HG03108 (cell line): Measurements from ENCODE around the gene CUEDC2.

ENCODE experiments used
- ATAC-seq: cut with Tn5 transposase; IDR thresholded peaks from one replicate; pipeline ENCODE4 v1.9.1; 2021; ENCODE audit warnings: moderate library complexity; ENCODE audit not compliant: unreplicated experiment

Gene CUEDC2

DNA sequence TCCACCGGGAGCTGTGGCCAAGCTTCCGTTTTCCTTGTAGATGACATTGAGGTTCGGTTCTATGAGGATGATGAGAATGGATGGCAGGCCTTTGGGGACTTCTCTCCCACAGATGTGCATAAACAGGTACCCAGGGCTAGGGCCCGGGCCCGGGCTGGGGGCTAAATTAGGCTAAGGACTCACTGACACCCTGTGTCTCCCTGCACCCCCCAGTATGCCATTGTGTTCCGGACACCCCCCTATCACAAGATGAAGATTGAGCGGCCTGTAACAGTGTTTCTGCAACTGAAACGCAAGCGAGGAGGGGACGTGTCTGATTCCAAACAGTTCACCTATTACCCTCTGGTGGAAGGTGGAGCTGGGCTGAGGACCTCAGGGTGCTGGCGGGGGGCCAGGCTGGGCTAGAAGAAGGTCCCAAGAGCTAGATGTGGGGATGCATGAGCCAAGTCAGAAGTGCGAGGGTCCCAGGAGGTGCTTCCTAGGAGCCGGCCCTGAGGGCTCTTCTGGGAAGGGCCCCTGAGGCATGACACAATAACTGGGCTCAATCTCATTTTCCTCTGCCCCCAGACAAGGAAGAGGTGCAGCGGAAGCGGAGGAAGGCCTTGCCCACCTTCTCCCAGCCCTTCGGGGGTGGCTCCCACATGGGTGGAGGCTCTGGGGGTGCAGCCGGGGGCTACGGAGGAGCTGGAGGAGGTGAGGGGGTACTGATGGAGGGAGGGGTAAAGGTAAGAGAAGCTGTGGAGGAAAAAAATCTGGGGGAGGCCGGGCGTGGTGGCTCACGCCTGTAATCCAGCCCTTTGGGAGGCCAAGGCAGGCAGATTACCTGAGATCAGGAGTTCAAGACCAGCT is 34.0 kb downstream of the CUEDC2 start:
- no peak for ATAC-seq

DNA sequence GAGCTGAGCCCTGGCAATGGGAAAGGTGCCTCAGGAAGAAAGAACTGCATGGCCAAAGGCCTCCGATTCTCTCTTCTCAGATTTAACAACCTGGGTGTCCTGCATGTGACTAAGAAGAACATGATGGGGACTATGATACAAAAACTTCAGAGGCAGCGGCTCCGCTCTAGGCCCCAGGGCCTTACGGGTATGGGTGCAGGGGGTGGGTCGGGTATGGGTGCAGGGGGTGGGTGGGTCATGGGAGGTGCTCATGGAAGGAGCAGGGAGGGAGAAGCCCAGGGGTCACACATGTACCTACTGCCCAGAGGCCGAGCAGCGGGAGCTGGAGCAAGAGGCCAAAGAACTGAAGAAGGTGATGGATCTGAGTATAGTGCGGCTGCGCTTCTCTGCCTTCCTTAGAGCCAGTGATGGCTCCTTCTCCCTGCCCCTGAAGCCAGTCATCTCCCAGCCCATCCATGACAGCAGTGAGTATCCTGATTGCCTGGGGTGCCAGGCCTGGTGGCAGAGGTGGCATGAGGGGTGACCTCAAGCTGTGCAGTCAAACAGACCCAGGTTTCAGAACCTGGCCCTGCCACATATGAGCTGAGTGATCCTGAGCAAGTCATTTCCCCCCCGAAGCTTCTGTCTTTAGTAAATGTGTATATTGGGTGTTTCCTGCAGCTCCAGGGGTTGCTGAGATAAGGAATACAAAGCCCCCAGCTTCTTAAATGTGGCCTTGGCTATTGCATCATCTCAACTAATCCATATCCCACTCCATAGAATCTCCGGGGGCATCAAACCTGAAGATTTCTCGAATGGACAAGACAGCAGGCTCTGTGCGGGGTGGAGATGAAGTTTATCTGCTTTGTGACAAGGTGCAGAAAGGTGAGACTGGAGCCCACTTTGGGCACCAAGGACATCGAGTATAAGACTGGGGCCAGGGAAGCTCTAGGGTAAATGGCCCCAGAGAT is 34.9 kb downstream of the CUEDC2 start:
- no peak for ATAC-seq

DNA sequence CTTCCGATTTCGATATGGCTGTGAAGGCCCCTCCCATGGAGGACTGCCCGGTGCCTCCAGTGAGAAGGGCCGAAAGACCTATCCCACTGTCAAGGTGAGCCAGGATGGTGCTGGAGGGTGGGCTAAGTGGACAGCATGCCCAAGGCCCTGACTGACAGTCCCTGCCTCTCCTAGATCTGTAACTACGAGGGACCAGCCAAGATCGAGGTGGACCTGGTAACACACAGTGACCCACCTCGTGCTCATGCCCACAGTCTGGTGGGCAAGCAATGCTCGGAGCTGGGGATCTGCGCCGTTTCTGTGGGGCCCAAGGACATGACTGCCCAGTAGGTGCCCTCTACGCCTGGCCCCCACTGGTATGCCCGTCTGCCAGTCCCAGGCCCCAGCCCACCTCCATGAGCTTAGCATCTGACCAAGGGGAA is 35.6 kb downstream of the CUEDC2 start:
- ATAC-seq, result no peak

DNA sequence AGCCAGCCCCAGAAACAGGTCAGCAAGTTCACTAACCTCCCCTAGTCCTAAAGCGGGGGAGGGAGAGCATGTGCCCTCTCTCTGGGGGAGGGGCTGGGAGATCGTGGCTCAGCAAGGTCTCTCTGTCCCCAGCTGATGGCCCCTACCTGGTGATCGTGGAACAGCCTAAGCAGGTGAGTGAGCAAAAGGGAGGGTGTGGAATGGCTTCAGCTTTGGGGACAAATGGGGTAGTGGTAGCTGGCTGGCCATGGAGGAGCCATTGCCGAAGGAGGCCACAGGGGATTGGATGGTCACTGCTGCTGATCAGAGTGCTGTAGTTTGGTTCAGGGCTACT is 36.1 kb downstream of the CUEDC2 start:
- ATAC-seq, result no peak

DNA sequence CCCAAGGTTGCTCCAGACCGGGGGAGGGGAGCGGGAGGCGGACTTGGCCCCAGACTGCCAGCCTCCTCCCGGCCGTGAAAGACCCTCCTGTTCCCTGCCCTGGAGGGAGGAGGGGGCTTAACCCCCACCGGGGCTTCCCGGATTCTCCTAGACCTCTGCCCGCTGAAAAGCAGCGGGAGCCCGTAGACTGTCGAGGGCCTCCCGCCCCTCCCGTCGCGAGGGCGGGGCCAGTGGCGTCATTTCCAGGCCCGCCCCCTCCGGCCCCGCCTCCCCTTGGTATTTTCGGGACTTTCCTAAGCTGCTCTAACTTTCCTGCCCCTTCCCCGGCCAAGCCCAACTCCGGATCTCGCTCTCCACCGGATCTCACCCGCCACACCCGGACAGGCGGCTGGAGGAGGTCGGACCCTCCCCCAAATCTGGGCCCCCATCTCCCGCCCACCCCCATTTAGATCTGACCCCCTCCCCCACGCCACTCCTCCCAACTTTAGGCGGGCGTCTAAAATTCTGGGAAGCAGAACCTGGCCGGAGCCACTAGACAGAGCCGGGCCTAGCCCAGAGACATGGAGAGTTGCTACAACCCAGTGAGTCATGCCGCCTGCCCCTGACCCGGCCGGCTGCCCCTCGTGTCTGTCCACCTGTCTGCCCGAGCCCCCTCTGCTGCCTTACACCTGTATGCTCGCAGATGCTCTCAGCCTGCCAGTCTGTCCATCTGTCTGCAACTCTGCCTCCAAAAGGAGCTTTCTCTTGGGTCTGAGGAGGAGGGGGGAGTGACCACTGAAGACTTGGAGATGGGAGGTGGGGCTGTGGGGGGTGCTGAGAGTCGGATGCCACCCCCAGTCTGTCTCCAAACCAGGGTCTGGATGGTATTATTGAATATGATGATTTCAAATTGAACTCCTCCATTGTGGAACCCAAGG is 36.7 kb downstream of the CUEDC2 start, which contains the start of gene NFKB2:
Gene NFKB2, plus strand, starts transcription at position 306 of the 917 bp plus-strand sequence. Its CDS starts 255 bp downstream, at position 561.
- peak; percentile 19 for ATAC-seq

DNA sequence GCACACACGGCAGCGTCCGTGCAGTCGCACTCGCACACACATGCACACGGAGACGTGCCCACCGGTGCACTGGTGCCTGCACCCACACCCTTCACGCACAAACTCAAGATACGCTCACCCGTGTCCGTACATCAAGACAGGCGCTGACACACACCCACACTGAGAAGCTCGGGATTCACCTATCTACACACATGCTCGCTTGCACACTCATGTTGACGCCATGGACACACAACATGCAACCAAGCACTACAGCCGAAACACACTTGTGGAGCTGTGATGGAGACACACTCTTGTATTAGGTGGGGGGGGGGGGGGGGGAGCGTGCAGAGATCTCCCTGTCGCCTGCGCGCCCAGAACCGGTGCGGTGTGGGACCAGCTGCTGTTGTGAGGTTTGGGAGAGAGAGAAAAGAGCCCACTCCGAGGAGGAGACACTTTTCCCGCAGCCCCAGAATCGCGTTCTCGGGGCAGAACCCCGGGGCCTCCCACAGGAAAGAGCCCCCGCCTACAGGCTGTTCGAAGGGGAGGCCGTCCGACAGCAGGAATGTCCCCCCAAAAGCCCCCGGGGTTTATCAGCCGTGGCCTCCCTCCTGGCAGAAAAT is 37.5 kb downstream of the CUEDC2 start:
- ATAC-seq, result no peak

DNA sequence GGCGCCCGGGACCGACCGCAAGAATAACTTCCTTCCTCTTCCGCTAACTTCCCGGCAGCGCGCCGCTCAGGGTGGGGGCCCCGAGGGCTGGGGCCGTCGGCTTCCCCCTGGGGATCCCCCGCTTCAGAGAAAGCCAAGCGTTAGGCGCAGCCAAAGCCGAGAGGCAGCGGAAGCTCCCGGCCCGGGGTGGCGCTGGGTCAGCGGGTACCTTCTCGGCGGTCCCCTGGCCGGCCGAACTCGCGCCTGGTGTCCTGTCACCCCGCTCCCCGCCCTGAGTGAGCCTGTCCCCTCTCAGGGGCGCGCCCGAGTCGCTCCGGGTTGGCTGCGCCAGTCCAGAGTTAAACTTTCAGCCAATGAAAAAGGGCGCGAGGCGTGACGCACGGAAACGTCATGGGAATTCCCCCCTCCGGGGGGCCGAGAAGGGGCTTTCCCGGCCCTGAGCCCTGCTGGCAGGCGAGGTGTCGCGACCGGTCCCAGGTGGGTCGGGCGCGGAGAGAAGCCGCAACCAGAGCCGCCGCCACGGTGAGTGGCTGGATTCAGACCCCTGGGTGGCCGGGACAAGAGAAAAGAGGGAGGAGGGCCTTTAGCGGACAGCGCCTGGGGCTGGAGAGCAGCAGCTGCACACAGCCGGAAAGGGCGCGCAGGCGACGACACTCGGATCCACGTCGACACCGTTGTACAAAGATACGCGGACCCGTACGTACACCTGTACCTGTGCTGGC is 38.1 kb downstream of the CUEDC2 start:
- ATAC-seq, result peak; percentile 77

DNA sequence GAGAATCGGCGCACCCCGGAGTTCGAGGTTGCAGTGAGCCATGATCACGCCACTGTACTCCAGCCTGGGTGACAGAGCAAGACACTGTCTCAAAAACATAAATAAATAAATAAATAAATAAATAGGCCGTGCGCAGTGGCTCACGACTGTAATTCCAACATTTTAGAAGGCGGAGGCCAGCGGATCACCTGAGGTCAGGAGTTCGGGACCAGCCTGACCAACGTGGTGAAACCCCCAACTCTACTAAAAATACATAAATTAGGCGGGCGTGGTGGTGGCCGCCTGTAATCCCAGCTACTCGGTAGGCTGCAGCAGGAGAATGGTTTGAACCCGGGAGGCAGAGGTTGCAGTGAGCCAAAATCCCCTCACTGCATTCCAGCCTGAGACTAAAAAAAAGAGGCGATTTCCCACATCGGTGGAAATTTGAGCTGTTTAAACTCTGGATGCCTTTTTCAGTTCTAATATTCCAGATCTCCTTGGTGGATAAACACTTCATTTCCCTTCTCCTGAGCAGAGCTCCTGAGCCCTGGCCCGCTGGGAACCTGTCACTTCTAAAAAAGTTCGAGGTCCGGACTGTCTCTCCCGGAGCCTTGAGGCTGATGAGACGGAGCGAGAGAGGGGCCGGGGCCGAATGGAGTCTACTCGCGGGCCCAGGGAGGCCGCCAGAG is 38.8 kb downstream of the CUEDC2 start:
- no peak for ATAC-seq

DNA sequence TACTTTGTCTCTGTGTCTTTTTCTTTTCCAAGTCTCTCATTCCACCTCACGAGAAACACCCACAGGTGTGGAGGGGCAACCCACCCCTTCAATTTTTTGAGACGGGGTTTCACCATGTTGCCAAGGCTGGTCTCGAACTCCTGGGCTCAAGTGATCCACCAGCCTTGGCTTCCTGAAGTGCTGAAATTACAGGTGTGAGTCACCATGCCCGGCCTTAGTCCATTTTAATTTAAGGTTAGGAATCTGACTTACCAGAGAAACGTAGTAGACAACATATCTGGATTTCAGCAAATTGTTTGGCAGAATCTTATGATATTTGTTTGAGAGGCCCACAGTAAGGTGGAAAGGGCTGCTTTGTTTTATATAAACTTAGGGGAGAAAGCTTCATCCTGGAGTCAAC is 40.1 kb downstream of the CUEDC2 start:
- no peak for ATAC-seq

DNA sequence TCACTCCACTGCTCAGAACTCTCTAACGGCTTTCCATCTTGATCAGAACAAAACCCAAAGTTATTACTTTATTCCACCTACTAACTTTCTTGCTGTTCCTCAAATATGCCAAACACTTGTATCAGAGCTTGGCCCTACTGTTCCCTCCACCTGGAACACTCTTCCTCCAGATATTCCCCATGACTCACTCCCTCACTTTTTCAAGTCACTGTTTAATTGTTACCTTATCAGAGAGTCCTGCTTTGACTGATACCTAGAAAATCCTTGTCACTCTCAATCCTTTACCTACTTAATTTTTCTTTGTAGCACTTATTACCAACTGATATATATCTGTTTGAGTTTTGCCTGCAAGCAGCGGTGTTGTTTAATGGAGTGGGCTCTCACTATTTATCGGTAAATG is 42.5 kb downstream of the CUEDC2 start:
- no peak for ATAC-seq

DNA sequence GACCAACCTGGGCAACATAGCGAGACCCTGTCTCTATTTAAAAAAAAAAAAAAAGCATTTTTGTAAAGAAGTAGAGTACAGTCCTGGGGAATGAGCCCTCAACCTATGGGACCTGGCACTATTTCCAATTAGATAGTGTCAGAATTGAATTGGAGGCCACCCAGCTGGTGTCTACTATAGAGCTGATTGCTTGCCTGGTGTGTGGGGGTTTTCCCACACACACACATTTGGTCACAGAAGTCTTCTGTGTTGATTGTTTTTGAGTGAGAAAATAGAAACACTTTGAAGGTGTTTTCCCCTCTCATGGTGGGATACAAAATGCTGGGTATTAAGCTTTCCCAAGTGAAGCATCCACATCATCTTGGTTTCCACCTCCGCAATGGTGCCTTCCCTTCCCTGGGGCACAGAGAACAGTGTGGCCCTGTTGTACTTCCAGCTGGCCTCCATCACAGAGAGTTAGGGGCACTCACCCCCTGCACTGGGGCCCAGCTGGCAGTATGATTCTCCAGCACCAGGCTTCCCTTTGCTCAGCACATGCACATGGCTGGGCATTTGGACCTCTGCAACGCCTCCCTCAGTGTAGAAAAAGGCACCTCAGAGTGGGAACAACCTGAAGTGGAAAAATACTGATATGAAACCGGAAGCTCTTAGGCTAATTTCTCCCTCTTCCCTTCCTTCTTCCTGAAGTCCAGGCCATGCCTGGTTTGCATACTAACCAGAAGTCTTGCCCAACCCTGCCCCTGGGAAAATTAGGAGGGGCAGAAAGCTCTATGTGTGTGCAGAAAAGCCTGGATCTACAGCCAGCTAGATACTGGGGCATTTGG is 47.6 kb downstream of the CUEDC2 start:
- no peak for ATAC-seq

DNA sequence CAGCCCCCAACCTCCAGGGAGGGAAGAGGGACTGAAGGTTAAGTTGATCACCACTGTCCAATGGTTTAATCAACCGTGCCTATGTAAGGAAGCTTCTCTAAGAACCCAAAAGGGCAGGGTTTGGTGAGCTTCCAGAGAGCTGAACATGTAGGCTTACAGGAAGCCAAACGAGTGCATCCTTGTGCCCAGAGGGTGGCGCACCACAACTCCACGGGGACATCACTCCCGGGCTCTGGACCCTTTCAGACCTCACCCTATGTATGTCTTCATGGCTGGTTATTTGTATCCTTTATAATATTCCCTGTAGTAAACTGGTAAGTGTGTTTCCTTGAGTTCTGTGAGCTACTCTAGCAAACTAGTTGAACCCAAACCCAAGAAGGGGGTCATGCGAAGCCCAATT is 48.3 kb downstream of the CUEDC2 start:
- ATAC-seq, result no peak

DNA sequence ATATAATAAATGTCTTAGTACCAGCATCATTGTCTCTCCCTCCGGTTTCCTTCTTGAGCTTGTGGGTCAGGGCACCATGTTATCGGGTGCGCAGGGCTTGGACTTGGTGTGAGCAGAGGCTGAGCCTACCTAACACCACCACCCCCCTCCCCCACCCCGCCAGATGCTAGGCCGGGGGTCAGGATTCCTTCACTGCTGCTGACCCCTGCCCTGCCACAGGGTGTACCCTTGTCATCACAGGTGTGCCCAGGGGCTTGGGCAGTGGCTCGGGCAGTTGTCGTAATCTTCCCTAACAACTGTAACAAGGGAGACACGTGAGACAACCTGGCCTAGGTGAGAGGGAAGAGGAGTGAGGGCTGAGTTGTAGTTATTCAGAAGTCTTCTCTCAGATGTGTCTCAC is 49.5 kb downstream of the CUEDC2 start:
- no peak for ATAC-seq

DNA sequence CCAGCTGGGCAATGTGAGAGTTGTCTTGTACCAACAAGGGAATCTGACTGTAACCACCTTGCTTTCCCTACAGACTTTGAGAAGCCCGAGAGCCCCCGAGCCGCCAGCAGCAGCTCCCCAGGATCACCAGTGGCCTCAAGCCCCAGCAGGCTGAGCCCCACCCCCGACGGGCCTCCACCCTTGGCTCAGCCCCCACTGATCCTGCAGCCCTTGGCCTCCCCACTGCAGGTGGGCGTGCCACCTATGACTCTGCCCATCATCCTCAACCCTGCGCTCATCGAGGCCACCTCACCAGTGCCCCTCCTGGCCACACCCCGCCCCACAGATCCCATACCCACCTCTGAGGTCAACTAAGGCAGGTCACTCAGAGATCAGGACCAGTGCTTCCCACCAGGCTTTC is 50.4 kb downstream of the CUEDC2 start:
- ATAC-seq, result no peak

DNA sequence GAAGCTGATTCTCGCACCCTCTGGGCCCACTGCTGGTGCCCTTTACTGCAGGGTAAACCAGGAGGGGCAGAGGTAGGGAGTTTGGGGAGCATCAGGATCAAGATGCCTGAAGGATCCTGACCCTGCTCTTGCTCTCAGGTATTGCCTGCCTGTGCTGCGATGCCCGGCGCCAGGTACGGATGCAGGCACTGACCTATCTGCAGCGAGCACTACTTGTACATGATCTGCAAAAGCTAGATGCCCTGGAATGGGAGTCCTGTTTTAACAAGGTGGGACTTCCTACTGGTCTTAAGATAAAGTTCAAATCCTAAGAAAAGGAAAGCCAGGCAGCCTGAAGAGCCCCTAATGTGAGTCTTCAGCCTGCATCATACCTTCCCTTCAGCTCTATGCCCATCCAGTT is 53.0 kb downstream of the CUEDC2 start:
- no peak for ATAC-seq

DNA sequence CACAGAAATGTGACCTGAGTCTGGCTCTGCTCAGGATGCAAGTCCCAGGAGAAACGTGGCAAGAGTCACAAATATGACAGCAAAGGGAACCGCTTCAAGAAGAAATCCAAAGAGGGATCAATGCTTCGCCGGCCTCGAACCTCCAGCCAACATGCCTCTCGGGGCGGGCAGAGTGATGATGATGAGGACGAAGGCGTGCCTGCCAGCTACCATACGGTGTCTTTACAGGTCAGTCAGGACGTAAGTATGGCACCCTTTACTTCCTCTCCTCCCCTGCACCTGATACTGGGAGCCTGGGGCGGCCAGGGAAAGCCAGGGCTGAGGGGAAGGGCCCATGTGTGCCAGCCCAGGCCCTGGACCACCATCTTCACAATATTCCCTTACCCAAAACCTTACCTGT is 55.5 kb downstream of the CUEDC2 start:
- ATAC-seq, result no peak

DNA sequence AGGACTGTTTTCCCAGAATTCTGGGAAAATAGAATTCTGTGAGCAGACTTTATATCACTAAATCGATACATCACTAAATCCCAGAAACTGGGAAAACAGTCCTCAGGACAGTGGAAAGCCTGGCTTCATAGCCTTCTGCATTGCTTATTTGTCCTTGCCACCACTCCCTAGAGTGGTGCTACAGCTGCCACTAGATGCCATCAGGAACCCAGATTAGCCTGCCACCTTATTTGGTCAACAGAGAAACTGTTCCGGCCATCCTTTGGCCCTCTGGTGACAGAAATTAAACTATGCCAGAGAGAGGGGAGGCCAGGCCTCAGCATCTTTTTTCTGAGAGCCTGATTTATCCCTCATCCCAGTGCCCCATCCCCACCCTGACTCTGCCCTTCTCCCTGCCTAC is 56.5 kb downstream of the CUEDC2 start:
- no peak for ATAC-seq

DNA sequence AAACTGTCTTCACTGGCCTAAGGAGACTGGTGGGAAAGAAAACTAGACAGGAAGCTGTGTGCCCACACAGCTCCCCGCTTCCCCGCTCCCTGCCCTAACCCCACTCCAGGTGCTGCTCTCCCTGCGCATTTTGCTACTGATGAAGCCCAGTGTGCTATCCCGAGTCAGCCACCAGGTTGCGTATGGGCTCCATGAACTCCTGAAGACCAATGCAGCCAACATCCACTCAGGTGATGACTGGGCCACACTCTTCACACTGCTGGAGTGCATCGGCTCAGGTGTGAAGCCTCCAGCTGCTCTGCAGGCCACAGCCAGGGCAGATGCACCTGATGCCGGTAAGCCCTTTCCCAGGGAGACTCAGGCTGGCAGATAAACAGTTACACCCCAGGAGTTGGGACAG is 57.1 kb downstream of the CUEDC2 start:
- ATAC-seq, result no peak
